B cell (primary cell): ENCODE data around the gene ABR.

Source experiments
- CTCF ChIP-seq: fragments of 200-600 bp; IDR thresholded peaks from one replicate; pipeline ENCODE4 v1.8.0; 2022; ENCODE audit warnings: antibody characterized with exemption, mild to moderate bottlenecking
- EZH2 ChIP-seq: IDR thresholded peaks from 2 replicates; pipeline ENCODE4 v1.6.1; 2012; ENCODE audit warnings: borderline replicate concordance, low read depth, mild to moderate bottlenecking, moderate library complexity, low read length; ENCODE audit not compliant: insufficient read depth, poor library complexity, severe bottlenecking

- TF ChIP-seq CTCF (no peak), EZH2 (no peak)
Measured at GRCh38 chr17:1107083-1107776, 72.6 kb downstream of the ABR start.
